Measurements from ENCODE around the gene CFAP45. TPM values are rescaled to one million over a fixed set of nuclear protein-coding genes. Genes with fewer than 3 reads are reported as not detected.

Gene CFAP45
- total RNA-seq, 1 experiment from 2014 or later, result 3.6 TPM

DNA sequence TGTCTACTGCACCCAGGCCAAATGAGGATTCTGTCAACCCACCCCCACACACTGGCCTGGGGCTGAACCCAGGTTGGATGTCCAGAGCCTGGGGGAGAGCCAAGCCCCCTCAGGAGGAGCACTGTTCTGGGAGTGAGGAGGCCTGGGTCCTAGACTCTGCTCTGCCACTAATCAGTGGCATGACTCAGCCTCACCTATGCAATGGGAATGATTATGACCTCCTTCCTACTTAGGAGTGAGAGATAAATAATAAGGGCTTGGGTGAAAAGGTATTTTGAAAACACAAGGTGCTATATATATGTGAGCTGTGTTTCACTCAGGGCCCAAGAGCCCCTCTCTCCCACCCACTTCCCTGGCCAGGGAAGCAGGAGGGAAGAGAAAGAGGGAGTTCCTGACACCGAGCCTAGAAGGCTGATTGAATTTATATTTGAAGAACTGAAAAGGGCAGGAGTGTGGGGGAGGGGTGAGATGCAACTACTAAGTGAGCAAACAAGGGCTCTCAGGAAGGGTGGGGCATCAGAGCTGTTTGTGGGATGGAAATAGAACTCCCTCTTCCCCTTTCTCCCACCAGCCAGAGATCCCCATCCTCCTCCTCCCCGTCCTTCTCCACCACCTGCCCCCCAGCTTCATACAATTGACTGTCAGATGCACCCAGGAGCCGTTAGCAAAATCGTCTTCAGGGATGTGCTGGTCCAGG, 37.2 kb upstream of the CFAP45 start:
- H3K9me3 ChIP-seq (ENCODE audit: low read depth, low read length, poor library complexity, severe bottlenecking), result no peaks in the 10 kb centered on the region
- intact Hi-C loops (cut with micrococcal nuclease; ENCODE audit: unreplicated experiment), result loop anchor here (2.0 to 5.0 kb wide), 2 partner anchors 70 to 140 kb away; no protein-coding TSS in a partner anchor
- no peaks in the 10 kb centered on the region for H3K36me3 ChIP-seq (ENCODE audit: insufficient read depth, low read length, poor library complexity, severe bottlenecking)
- no peak overlapping the region for H3K27ac ChIP-seq (ENCODE audit: low read depth, low read length, poor library complexity, severe bottlenecking)
- no TSS peak for BruUV-seq (replicated peaks)
- DNase-seq (ENCODE audit: low spot score), result no peak
- TF ChIP-seq, protein P1, sequence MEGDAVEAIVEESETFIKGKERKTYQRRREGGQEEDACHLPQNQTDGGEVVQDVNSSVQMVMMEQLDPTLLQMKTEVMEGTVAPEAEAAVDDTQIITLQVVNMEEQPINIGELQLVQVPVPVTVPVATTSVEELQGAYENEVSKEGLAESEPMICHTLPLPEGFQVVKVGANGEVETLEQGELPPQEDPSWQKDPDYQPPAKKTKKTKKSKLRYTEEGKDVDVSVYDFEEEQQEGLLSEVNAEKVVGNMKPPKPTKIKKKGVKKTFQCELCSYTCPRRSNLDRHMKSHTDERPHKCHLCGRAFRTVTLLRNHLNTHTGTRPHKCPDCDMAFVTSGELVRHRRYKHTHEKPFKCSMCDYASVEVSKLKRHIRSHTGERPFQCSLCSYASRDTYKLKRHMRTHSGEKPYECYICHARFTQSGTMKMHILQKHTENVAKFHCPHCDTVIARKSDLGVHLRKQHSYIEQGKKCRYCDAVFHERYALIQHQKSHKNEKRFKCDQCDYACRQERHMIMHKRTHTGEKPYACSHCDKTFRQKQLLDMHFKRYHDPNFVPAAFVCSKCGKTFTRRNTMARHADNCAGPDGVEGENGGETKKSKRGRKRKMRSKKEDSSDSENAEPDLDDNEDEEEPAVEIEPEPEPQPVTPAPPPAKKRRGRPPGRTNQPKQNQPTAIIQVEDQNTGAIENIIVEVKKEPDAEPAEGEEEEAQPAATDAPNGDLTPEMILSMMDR (conservative IDR thresholded peaks at IDR 0.05; ENCODE audit: low read depth, low read length), result no peak
- TF ChIP-seq EZH2 (IDR thresholded peaks at IDR 0.05; ENCODE audit: borderline replicate concordance, low read depth, low read length, poor library complexity, severe bottlenecking), result no peak
- CTCF ChIA-PET, result interaction anchor here (2.0 kb wide), 1 partner anchor 70 kb away, joined by 7 read pairs; no protein-coding TSS in a partner anchor
- POLR2A ChIA-PET (ENCODE audit: low non-redundant PET), result no interaction called here
- H3K27me3 ChIP-seq (replicated peaks; ENCODE audit: insufficient read depth, low read depth, low read length, poor library complexity), result no peaks in the 10 kb centered on the region
- peaks cover 10% of the 10 kb centered on the region for H3K4me1 ChIP-seq (ENCODE audit: insufficient read depth, low read length, poor library complexity, severe bottlenecking)
- H3K4me3 ChIP-seq (ENCODE audit: low read depth, low read length, poor library complexity, severe bottlenecking), result no peak overlapping the region

DNA sequence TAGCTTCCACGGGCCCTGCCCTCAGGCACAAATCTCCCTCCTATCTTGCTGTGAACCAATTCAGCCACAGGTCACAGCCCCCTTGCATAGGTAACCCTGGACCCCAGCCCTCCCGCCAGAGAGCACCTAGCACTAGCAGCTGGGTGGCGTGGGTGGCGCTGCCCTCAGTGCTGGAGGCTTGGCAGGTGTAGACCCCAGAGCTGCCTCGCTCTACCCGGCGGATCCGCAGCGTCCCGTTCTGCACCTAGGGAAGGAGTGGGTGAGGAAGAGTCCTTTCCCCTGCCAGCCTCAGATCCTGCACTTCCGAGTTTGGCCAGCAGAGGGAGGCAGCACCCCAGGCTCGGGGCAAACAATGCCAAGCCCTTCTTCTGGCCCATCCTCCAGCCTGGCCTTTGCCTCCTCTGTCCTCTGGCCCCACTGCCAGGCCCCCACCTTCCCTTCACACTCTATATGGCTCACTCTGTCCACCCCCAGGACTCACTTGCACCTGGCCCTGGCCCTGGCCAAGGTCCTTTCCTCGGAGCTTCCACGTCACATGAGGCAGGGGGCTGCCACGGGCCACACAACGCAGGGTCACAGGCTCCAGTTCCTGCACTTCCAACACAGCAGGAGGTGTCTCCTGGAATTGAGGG, 36.4 kb upstream of the CFAP45 start:
- H3K9me3 ChIP-seq (ENCODE audit: low read depth, low read length, poor library complexity, severe bottlenecking), result no peaks in the 10 kb centered on the region
- BruUV-seq (replicated peaks), result no TSS peak
- no peak for TF ChIP-seq EZH2 (IDR thresholded peaks at IDR 0.05; ENCODE audit: borderline replicate concordance, low read depth, low read length, poor library complexity, severe bottlenecking)
- TF ChIP-seq, protein P1 (conservative IDR thresholded peaks at IDR 0.05; ENCODE audit: low read depth, low read length), result peak; percentile 93
- H3K27ac ChIP-seq (ENCODE audit: low read depth, low read length, poor library complexity, severe bottlenecking), result no peak overlapping the region
- ChIA-PET POLR2A (ENCODE audit: low non-redundant PET) (no interaction called here), CTCF (interaction anchor here (1.3 kb wide), 1 partner anchor 71 kb away, joined by 5 read pairs; no protein-coding TSS in a partner anchor)
- no peaks in the 10 kb centered on the region for H3K36me3 ChIP-seq (ENCODE audit: insufficient read depth, low read length, poor library complexity, severe bottlenecking)
- peak; percentile 70 for DNase-seq (ENCODE audit: low spot score)
- intact Hi-C loops (cut with micrococcal nuclease; ENCODE audit: unreplicated experiment), result loop anchor here (2.0 to 5.0 kb wide), 2 partner anchors 70 to 141 kb away; no protein-coding TSS in a partner anchor
- no peaks in the 10 kb centered on the region for H3K27me3 ChIP-seq (replicated peaks; ENCODE audit: insufficient read depth, low read depth, low read length, poor library complexity)
- peaks cover 11% of the 10 kb centered on the region for H3K4me1 ChIP-seq (ENCODE audit: insufficient read depth, low read length, poor library complexity, severe bottlenecking)
- no peak overlapping the region for H3K4me3 ChIP-seq (ENCODE audit: low read depth, low read length, poor library complexity, severe bottlenecking)

DNA sequence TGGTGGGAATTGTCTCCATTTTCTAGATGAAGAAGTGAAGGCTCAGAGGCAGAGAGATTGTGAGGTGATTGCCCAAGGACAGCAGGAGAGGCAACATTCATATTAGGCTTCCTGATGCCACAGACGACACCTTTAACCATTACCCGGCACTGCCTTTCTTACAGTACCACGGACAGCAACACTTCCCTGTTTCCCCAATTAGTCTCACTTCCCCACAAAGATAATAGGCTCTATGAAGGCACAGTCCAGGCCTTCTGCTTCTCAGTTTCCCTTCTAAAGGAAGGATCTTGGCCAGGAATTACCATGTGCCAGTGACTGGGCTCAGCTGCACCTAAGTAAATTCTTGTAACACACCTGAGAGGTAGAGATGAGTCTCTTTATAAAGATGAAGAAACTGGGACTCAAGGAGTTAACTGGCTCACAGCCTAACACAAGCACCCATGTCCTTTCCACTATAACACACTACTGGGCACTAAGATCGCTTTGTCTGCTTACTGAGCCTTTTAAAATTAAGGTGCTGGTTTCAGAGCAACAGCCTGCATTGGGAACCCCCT, 35.8 kb upstream of the CFAP45 start:
- H3K36me3 ChIP-seq (ENCODE audit: insufficient read depth, low read length, poor library complexity, severe bottlenecking), result no peaks in the 10 kb centered on the region
- ChIA-PET POLR2A (ENCODE audit: low non-redundant PET) (no interaction called here), CTCF (interaction anchor here (1.3 kb wide), 1 partner anchor 72 kb away, joined by 5 read pairs; no protein-coding TSS in a partner anchor)
- H3K4me3 ChIP-seq (ENCODE audit: low read depth, low read length, poor library complexity, severe bottlenecking), result no peak overlapping the region
- no peak for TF ChIP-seq EZH2 (IDR thresholded peaks at IDR 0.05; ENCODE audit: borderline replicate concordance, low read depth, low read length, poor library complexity, severe bottlenecking)
- TF ChIP-seq, protein P1 (conservative IDR thresholded peaks at IDR 0.05; ENCODE audit: low read depth, low read length), result no peak
- H3K4me1 ChIP-seq (ENCODE audit: insufficient read depth, low read length, poor library complexity, severe bottlenecking), result peaks cover 11% of the 10 kb centered on the region
- no peak overlapping the region for H3K27ac ChIP-seq (ENCODE audit: low read depth, low read length, poor library complexity, severe bottlenecking)
- no peak for DNase-seq (ENCODE audit: low spot score)
- no peaks in the 10 kb centered on the region for H3K9me3 ChIP-seq (ENCODE audit: low read depth, low read length, poor library complexity, severe bottlenecking)
- intact Hi-C loops (cut with micrococcal nuclease; ENCODE audit: unreplicated experiment), result loop anchor here (2.0 to 5.0 kb wide), 2 partner anchors 71 to 142 kb away; no protein-coding TSS in a partner anchor
- no TSS peak for BruUV-seq (replicated peaks)
- H3K27me3 ChIP-seq (replicated peaks; ENCODE audit: insufficient read depth, low read depth, low read length, poor library complexity), result no peaks in the 10 kb centered on the region
